Effector CD4-positive, alpha-beta T cell (primary cell): Measurements from ENCODE around the gene PLXNA4.

Experiments used
- DNase-seq: peaks from one replicate; pipeline ENCODE4 v3.0.0-alpha.2; 2020

PLXNA4 gene

GRCh38 chr7:132527467-132528410 is 48.5 kb downstream of the PLXNA4 start:
- DNase-seq: no peak

GRCh38 chr7:132526111-132526740 is 50.0 kb downstream of the PLXNA4 start:
- no peak for DNase-seq

GRCh38 chr7:132521423-132521822 is 54.8 kb downstream of the PLXNA4 start:
- no peak for DNase-seq

- no peak for DNase-seq
Measured at GRCh38 chr7:132520591-132521280, 55.5 kb downstream of the PLXNA4 start.

- DNase-seq: no peak
Measured at GRCh38 chr7:132519936-132520335, 56.3 kb downstream of the PLXNA4 start.

- DNase-seq: no peak
Measured at GRCh38 chr7:132518839-132519173, 57.5 kb downstream of the PLXNA4 start.

- no peak for DNase-seq
Measured at GRCh38 chr7:132518102-132518838, 58.0 kb downstream of the PLXNA4 start.

GRCh38 chr7:132516042-132516840 is 60.0 kb downstream of the PLXNA4 start:
- no peak for DNase-seq

GRCh38 chr7:132515181-132515580 is 61.1 kb downstream of the PLXNA4 start:
- DNase-seq: no peak

- no peak for DNase-seq
Measured at GRCh38 chr7:132514430-132514829, 61.8 kb downstream of the PLXNA4 start.

GRCh38 chr7:132511921-132512320 is 64.3 kb downstream of the PLXNA4 start:
- no peak for DNase-seq

- no peak for DNase-seq
Measured at GRCh38 chr7:132511387-132511786, 64.9 kb downstream of the PLXNA4 start.

- no peak for DNase-seq
Measured at GRCh38 chr7:132509643-132510042, 66.6 kb downstream of the PLXNA4 start.

GRCh38 chr7:132508724-132509353 is 67.4 kb downstream of the PLXNA4 start:
- DNase-seq: no peak

- no peak for DNase-seq
Measured at GRCh38 chr7:132504852-132505251, 71.4 kb downstream of the PLXNA4 start.

GRCh38 chr7:132504071-132504470 is 72.2 kb downstream of the PLXNA4 start:
- DNase-seq: no peak

- no peak for DNase-seq
Measured at GRCh38 chr7:132503415-132503814, 72.9 kb downstream of the PLXNA4 start.

GRCh38 chr7:132501956-132502355 is 74.3 kb downstream of the PLXNA4 start:
- no peak for DNase-seq

GRCh38 chr7:132500727-132501440 is 75.4 kb downstream of the PLXNA4 start:
- DNase-seq: no peak

- DNase-seq: no peak
Measured at GRCh38 chr7:132499487-132499886, 76.8 kb downstream of the PLXNA4 start.

GRCh38 chr7:132499065-132499464 is 77.2 kb downstream of the PLXNA4 start:
- DNase-seq: no peak
